NCI-H1417 treated with DMSO at 0.1 percent for 48 hours (cell line): ENCODE measurements around the gene FNTB.
A peak's percentile ranks its signal among the peaks of the same experiment; 100 is the strongest.
"Not testable (repeated sequence)": the region's sequence is repeated elsewhere in the genome, so short reads cannot be mapped to it uniquely, and the experiment has no call there.

Experiments
- DNase-seq: peaks from one replicate; lab custom pipeline; 2025; lab: John Stamatoyannopoulos, UW

FNTB gene

DNA sequence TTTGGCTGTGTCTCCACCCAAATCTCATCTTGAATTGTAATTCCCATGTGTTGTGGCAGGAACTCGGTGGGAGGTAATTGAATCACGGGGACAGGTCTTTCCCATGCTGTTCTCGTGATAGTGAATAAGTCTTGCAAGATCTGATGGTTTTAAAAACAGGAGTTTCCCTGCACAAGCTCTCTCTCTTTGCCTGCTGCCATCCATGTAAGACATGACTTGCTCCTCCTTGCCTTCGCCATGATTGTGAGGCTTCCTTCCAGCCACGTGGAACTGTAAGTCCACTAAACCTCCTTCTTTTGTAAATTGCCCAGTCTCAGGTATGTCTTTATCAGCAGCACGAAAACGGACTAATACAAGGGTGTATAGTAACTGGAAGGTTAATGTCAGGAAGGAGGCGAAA, 101.1 kb downstream of the FNTB start:
- DNase-seq = not testable (repeated sequence)

DNA sequence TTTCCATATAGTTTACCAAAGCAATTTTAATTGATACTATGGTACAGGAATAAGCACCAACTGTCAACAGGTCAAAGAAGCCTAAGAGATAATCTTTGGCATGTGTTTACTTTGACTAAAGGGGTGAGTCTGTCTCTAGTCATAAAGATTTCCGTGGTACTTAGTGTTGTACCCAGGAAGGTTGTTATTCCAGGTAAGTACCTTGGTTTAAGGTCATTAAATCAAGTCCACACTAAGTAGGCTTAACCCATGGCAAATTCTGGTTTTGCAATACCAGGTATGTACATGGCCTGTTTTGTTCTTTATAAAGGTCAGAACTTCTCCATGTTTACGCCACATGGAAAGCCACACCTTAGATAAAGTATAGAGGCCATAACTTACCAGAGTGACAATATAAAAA, 105.7 kb downstream of the FNTB start:
- no peak for DNase-seq

GRCh38 chr14:65095633-65096205, 109.0 kb downstream of the FNTB start:
- no peak for DNase-seq

- DNase-seq = no peak
These were observed 109.8 kb downstream of the FNTB start for GRCh38 chr14:65096323-65097089.

- DNase-seq = no peak
These were observed 111.9 kb downstream of the FNTB start for GRCh38 chr14:65098586-65098985.

GRCh38 chr14:65100922-65101541, 114.3 kb downstream of the FNTB start:
- DNase-seq = no peak

- no peak for DNase-seq
These were observed 115.1 kb downstream of the FNTB start for GRCh38 chr14:65101631-65102440.

DNA sequence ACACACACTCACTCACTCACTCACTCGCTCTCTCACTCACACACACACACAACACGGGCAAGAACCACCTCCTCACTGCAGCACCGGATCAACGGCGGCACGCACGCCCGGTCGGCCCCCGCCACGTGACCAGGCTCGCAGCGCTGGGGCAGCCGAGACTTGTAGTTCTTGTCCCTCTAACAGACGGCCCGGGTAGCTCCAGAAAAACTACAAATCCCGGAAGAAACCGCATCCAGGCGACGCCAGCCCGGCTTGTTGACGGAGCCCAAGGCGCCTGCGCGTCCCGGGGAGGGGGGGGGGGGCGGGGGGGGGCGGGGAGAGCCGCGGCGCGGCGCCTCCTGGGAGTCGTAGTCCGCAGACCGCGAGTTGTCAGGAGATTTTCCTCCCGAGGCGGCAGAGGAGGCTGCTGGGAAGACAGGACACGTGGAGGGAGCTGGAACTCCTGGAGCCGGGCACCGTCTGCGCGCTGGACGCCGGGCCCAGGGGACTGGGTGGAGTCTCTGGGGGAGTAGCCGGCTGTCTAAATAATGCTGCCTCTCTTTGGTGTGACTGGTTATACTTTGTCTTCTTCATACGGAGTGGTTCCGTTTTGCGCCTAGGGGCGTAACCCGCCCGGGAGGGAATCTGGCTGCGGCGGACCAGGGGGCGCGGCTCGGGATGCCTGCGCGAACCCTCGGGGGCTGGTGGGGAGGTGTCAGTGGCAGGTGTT, 115.9 kb downstream of the FNTB start, which contains the start of gene MAX:
MAX (minus strand) TSS at position 77 of the 709 bp plus-strand sequence. CDS start 178 bp downstream, outside the sequence.
- DNase-seq = peak; percentile 54

- no peak for DNase-seq
These were observed 116.6 kb downstream of the FNTB start for GRCh38 chr14:65103150-65103760.

- DNase-seq = no peak
These were observed 118.1 kb downstream of the FNTB start for GRCh38 chr14:65104791-65105190.

- no peak for DNase-seq
These were observed 119.6 kb downstream of the FNTB start for GRCh38 chr14:65106316-65106715.

- DNase-seq = no peak
These were observed 120.0 kb downstream of the FNTB start for GRCh38 chr14:65106736-65107135.

GRCh38 chr14:65107200-65107599, 120.5 kb downstream of the FNTB start:
- no peak for DNase-seq

- DNase-seq = no peak
These were observed 122.7 kb downstream of the FNTB start for GRCh38 chr14:65109357-65109756.

DNA sequence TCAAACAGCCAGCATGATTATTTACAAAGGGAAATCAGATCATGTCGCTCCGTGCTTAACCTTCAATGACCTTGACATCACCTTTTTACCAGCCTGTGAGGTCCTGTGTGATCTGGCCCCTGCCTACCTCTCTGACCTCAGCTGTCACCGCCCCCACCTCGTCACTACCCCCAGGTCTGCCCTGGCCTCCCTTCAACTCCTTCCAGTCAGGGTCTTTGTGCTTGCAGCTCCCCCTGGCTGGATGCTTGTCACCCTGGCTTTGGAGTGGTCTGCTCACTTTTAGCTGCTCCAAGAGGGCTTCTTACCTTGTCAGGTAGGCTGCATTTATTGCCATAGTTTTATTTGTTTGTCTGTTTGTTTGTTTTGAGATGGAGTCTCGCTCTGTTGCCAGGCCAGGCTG, 123.8 kb downstream of the FNTB start:
- no peak for DNase-seq
